CD14-positive monocyte (primary cell): ENCODE data around the gene IRF7. TPM values are rescaled to one million over a fixed set of nuclear protein-coding genes. Genes with fewer than 3 reads are reported as not detected.

ENCODE experiments used
- DNase-seq, 3 donors: peaks; one replicate each; pipeline ENCODE4 v3.0.0-alpha.2; 2011 to 2022
- H2AFZ ChIP-seq: 2 replicates; pipeline ENCODE4 v1.6.0; 2012; ENCODE audit warnings: mild to moderate bottlenecking, low read depth, low read length, inconsistent platforms; ENCODE audit not compliant: insufficient read depth, poor library complexity, severe bottlenecking
- H3K27ac ChIP-seq, 2 donors: 1 replicate in 1 of 2; 2 replicates in 1 of 2; pipeline ENCODE4 v1.5.1; 2012 to 2013; ENCODE audit warnings: low read length in 2 of 2, control low read depth in 1 of 2, inconsistent platforms in 1 of 2, low read depth in 1 of 2, mild to moderate bottlenecking in 1 of 2
- H3K27me3 ChIP-seq, 2 donors: one replicate each; pipeline versions ENCODE4 v1.6.0 to v1.6.1; 2011 to 2013; ENCODE audit warnings: low read length in 2 of 2; ENCODE audit not compliant: control insufficient read depth in 2 of 2, insufficient read depth in 2 of 2
- H3K36me3 ChIP-seq, 2 donors: replicated peaks in 1 of 2; 1 replicate in 1 of 2; 2 replicates in 1 of 2; pipeline versions ENCODE4 v1.5.1 to v1.6.1; 2012 to 2013; ENCODE audit warnings: low read length in 2 of 2, control low read depth in 1 of 2, inconsistent platforms in 1 of 2, mild to moderate bottlenecking in 1 of 2; ENCODE audit not compliant: insufficient read depth in 2 of 2, control insufficient read depth in 1 of 2
- H3K4me1 ChIP-seq, 2 donors: 1 replicate in 1 of 2; 2 replicates in 1 of 2; pipeline versions ENCODE4 v1.5.1 to v1.6.1; 2012 to 2013; ENCODE audit warnings: low read length in 2 of 2, control low read depth in 1 of 2, inconsistent platforms in 1 of 2, mild to moderate bottlenecking in 1 of 2, moderate library complexity in 1 of 2; ENCODE audit not compliant: insufficient read depth in 2 of 2, control insufficient read depth in 1 of 2
- H3K4me2 ChIP-seq: replicated peaks from 2 replicates; pipeline ENCODE3; 2012; ENCODE audit warnings: low read length, moderate library complexity, mild to moderate bottlenecking; ENCODE audit not compliant: poor library complexity, severe bottlenecking; ENCODE audit errors: extremely low read depth
- H3K4me3 ChIP-seq, 3 experiments: fragments of 200-600 bp in 1 of 3; sonication (generic) in 1 of 3; replicated peaks in 1 of 3; 1 replicate in 2 of 3; 2 replicates in 1 of 3; pipeline ENCODE4 v1.5.1; 2011 to 2013; ENCODE audit warnings: low read length in 3 of 3, mild to moderate bottlenecking in 3 of 3, control low read depth in 2 of 3, low read depth in 2 of 3, inconsistent platforms in 1 of 3, moderate library complexity in 1 of 3
- H3K79me2 ChIP-seq: 2 replicates; pipeline ENCODE4 v1.6.0; 2012; ENCODE audit warnings: mild to moderate bottlenecking, control low read depth, inconsistent platforms, low read length, moderate library complexity; ENCODE audit not compliant: insufficient read depth
- H3K9ac ChIP-seq: 2 replicates; pipeline ENCODE4 v1.6.0; 2017; ENCODE audit warnings: low read length, mild to moderate bottlenecking; ENCODE audit not compliant: insufficient read depth, poor library complexity, severe bottlenecking
- H3K9me3 ChIP-seq, 2 donors: replicated peaks in 1 of 2; 1 replicate in 1 of 2; 2 replicates in 1 of 2; pipeline versions ENCODE4 v1.5.1 to v1.6.1; 2012 to 2013; ENCODE audit warnings: low read length in 2 of 2, control low read depth in 1 of 2; ENCODE audit not compliant: control insufficient read depth in 1 of 2, insufficient read depth in 1 of 2
- H4K20me1 ChIP-seq: 2 replicates; pipeline ENCODE4 v1.6.0; 2012; ENCODE audit warnings: mild to moderate bottlenecking, low read length, control low read depth, moderate library complexity; ENCODE audit not compliant: insufficient read depth
- H3K27ac Mint-ChIP-seq, 7 donors: one replicate each; pipeline ENCODE4 v1.8.0; 2020; ENCODE audit warnings: mild to moderate bottlenecking in 7 of 7, mixed read lengths in 7 of 7, moderate library complexity in 6 of 7, inconsistent platforms in 2 of 7
- H3K27me3 Mint-ChIP-seq, 3 donors: one replicate each; pipeline ENCODE4 v1.8.0; 2021 to 2022; ENCODE audit warnings: low read depth in 3 of 3, mild to moderate bottlenecking in 3 of 3, mixed read lengths in 3 of 3, moderate library complexity in 3 of 3, inconsistent platforms in 1 of 3
- H3K36me3 Mint-ChIP-seq, 2 donors: one replicate each; pipeline ENCODE4 v1.8.0; 2020; ENCODE audit warnings: mixed read lengths in 2 of 2, inconsistent platforms in 1 of 2, mild to moderate bottlenecking in 1 of 2
- H3K4me1 Mint-ChIP-seq: one replicate; pipeline ENCODE4 v1.8.0; 2020; ENCODE audit warnings: mild to moderate bottlenecking, mixed read lengths
- H3K4me3 Mint-ChIP-seq, 2 donors: one replicate each; pipeline ENCODE4 v1.8.0; 2020; ENCODE audit warnings: mild to moderate bottlenecking in 2 of 2, mixed read lengths in 2 of 2, moderate library complexity in 1 of 2
- H3K9me3 Mint-ChIP-seq, 7 donors: one replicate each; pipeline ENCODE4 v1.8.0; 2020 to 2022; ENCODE audit warnings: mixed read lengths in 7 of 7, mild to moderate bottlenecking in 6 of 7, moderate library complexity in 6 of 7, inconsistent platforms in 2 of 7
- CTCF ChIP-seq: fragments of 200-600 bp; IDR thresholded peaks from one replicate; pipeline ENCODE4 v1.8.0; 2022; ENCODE audit warnings: antibody characterized with exemption, mild to moderate bottlenecking
- WGBS: methylation state at CpG from one replicate; pipeline ENCODE4 v1.1.5; 2013; ENCODE audit warnings: missing lambda C conversion rate; ENCODE audit not compliant: insufficient coverage; 5-methylcytosine and 5-hydroxymethylcytosine counted together
- intact Hi-C, 2 donors: fragments of 100-400 bp; cut with micrococcal nuclease; formaldehyde crosslinking; loops; one replicate each; pipeline versions ENCODE4 v1.15.0 to v1.15.1; 2023
- polyA plus RNA-seq, 3 donors: library from polyadenylated mRNA; depleted of rRNA in 1 of 3; unstranded in 2 of 3; stranded (reverse) in 1 of 3; fragments of 300-500 nt in 2 of 3; fragments of >200 nt in 1 of 3; fragmentation: Illumina TruSeq in 2 of 3; gene quantifications; 1 replicate in 2 of 3; 2 replicates in 1 of 3; pipeline ENCODE4 v1.2.3, GENCODE V29; 2012 to 2021

IRF7 gene
- polyA plus RNA-seq, 3 donors = 38.6 to 125 (median 42.9) TPM

GRCh38 chr11:590997-591396 is 24.8 kb downstream of the IRF7 start:
- no peaks in the 10 kb centered on the region for H3K9me3 ChIP-seq
- H2AFZ ChIP-seq = no peak overlapping the region
- H3K27ac ChIP-seq = no peak overlapping the region
- TF ChIP-seq CTCF = no peak
- peaks cover 25% of the 10 kb centered on the region for H3K79me2 ChIP-seq
- Mint-ChIP-seq H3K4me1 (peaks cover 25% of the 10 kb centered on the region), H3K27ac (peak overlapping the region in 1 of 7 donors; percentile 8), H3K9me3 (no peaks in the 10 kb centered on the region), H3K4me3 (no peak overlapping the region), H3K27me3 (peaks cover 0 to 2% (median 0%) of the 10 kb centered on the region in 3 donors), H3K36me3 (peaks cover 82 to 94% of the 10 kb centered on the region in 2 donors)
- no peak for DNase-seq
- no peaks in the 10 kb centered on the region for H3K27me3 ChIP-seq
- no peak overlapping the region for H3K9ac ChIP-seq
- no peak overlapping the region for H3K4me3 ChIP-seq
- peaks cover 67% of the 10 kb centered on the region for H4K20me1 ChIP-seq
- no peak overlapping the region for H3K4me2 ChIP-seq
- peaks cover 23 to 24% of the 10 kb centered on the region in 2 donors for H3K4me1 ChIP-seq
- peaks cover 71 to 91% of the 10 kb centered on the region in 2 donors for H3K36me3 ChIP-seq
- 88% methylated on average over 7 of the region's 11 CpGs for WGBS
- intact Hi-C loops = no loop called here

- no peaks in the 10 kb centered on the region for H3K27me3 ChIP-seq
- H3K36me3 ChIP-seq = peaks cover 61 to 86% of the 10 kb centered on the region in 2 donors
- DNase-seq = no peak
- 95% methylated on average over 26 of the region's 26 CpGs for WGBS
- no peak overlapping the region for H2AFZ ChIP-seq
- peaks cover 0 to 2% (median 0%) of the 10 kb centered on the region in 3 donors for H3K27me3 Mint-ChIP-seq
- no peak overlapping the region for H3K4me3 Mint-ChIP-seq
- H3K4me3 ChIP-seq = no peak overlapping the region
- no peaks in the 10 kb centered on the region for H3K9me3 Mint-ChIP-seq
- TF ChIP-seq CTCF = no peak
- peaks cover 64% of the 10 kb centered on the region for H4K20me1 ChIP-seq
- H3K9me3 ChIP-seq = no peaks in the 10 kb centered on the region
- H3K4me1 Mint-ChIP-seq = peaks cover 25% of the 10 kb centered on the region
- peak overlapping the region in 1 of 2 donors; percentile 82 for H3K27ac ChIP-seq
- no peak overlapping the region for H3K9ac ChIP-seq
- H3K27ac Mint-ChIP-seq = peak overlapping the region in 1 of 7 donors; percentile 97
- no peak overlapping the region for H3K4me2 ChIP-seq
- peaks cover 23 to 24% of the 10 kb centered on the region in 2 donors for H3K4me1 ChIP-seq
- intact Hi-C loops = no loop called here
- H3K79me2 ChIP-seq = peaks cover 27% of the 10 kb centered on the region
- peaks cover 74 to 85% of the 10 kb centered on the region in 2 donors for H3K36me3 Mint-ChIP-seq
Observed at GRCh38 chr11:589798-590197, 26.0 kb downstream of the IRF7 start.
